Stimulated activated CD4-positive, alpha-beta T cell treated with anti-CD3 and anti-CD28 coated beads, Interleukin-12 subunit alpha, Interleukin-12 subunit beta, amount 100 ng/mL, for 4 hours (primary cell): ENCODE measurements around the gene ADGRD1.

ENCODE experiments used
- DNase-seq: peaks from one replicate; pipeline ENCODE4 v3.0.0-alpha.2; 2020

ADGRD1 gene

GRCh38 chr12:131045705-131046460 is 92.2 kb downstream of the ADGRD1 start:
- DNase-seq = no peak

DNA sequence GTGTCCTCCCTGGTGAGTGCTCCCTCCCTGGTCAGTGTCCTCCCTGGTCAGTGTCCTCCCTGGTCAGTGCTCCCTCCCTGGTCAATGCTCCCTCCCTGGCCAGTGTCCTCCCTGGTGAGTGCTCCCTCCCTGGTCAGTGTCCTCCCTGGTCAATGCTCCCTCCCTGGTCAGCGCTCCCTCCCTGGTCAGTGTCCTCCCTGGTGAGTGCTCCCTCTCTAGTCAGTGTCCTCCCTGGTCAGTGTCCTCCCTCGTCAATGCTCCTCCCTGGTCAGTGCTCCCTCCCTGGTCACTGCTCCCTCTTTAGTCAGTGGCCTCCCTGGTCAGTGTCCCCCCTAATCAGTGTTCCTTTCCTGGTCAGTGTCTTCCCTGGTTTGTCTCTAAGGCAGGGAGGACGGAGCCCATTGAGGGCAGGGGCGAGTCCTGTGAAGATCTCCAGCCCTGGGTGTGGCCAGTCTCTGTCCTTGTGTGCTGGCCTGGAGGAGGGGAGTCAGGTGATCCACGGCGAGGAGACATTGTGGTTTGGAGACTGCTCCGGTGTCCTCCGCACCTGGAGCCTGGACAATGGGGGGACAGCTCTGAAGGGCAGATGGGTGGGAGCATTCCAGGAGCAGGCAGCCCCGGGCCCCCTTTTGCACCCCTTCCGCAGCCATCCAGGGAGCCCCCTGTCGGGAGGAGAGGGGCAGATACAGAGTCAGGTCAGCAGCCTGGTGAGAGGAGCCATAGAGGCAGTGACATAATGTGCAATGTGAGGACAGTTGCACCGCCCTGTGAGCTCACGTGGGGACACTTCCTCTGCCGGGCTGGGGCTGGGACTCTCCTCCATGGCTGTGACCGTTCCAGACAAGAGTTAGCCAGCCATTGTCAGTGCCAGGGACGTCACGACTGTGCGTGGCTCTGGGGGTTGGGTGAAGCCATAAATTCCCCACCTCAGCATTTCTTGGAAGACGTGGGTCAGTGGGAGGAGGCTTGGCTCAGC is 93.4 kb downstream of the ADGRD1 start:
- DNase-seq = no peak

DNA sequence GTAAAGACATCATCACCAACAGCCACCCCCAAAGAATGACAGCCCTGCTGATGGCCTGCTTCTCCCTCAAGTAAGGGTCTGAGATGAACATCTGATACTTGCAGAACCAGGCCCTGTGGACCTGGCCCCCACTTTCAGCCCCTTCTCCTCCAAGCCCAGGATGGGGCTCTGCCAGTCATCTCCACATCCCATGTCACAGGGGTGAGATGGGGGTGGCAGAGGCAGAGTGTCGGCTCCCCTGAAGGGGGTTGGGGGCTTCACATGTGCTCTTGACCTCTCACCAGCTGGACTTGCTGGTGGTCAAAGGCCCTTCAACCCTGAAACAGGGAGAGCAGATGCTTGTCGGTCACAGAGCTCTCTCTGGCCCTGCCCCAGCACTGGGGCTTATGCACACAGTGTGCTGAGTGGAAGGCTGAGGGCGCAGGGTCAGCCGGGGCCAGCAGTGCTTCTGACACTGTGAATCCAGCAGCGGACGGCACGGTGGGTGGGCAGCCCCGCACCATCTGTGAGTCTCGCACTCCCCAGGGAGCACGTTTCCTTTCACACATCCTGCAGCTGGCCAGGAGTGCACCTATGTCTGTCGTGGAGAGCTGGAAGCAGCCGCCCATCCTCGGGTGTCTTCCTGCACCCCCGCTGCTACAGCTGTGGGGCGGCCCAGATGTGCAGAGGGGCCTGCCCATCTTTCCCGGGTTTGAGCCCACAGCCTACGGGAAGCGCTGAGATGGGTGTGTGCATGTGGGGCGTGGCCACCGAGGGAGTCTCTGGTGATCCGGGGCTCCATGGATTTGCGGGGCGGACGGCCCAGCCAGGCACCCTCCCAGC is 94.3 kb downstream of the ADGRD1 start:
- no peak for DNase-seq

DNA sequence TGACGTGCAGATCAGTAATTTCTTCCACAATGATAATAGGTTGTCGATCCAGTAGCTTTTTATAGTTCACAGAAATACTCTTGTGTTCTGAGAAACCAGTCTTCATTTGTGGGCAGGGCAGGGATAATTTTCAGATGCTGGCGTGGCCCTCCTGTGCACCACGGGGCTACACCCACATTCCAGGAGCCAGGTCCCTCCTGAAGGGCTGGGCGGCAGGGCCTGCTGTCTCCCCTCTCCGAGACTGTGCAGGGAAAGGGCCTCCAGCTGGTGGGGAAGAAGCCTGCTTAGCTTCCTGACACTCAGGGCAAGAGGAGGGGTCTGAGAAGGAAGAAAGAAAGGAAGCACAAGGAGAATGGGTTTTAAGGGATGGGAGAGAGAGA is 94.9 kb downstream of the ADGRD1 start:
- DNase-seq = no peak

GRCh38 chr12:131049002-131049401 is 95.3 kb downstream of the ADGRD1 start:
- DNase-seq = no peak

GRCh38 chr12:131049549-131050339 is 96.0 kb downstream of the ADGRD1 start:
- no peak for DNase-seq

GRCh38 chr12:131050463-131051154 is 96.9 kb downstream of the ADGRD1 start:
- DNase-seq = no peak

GRCh38 chr12:131051155-131051473 is 97.4 kb downstream of the ADGRD1 start:
- no peak for DNase-seq

DNA sequence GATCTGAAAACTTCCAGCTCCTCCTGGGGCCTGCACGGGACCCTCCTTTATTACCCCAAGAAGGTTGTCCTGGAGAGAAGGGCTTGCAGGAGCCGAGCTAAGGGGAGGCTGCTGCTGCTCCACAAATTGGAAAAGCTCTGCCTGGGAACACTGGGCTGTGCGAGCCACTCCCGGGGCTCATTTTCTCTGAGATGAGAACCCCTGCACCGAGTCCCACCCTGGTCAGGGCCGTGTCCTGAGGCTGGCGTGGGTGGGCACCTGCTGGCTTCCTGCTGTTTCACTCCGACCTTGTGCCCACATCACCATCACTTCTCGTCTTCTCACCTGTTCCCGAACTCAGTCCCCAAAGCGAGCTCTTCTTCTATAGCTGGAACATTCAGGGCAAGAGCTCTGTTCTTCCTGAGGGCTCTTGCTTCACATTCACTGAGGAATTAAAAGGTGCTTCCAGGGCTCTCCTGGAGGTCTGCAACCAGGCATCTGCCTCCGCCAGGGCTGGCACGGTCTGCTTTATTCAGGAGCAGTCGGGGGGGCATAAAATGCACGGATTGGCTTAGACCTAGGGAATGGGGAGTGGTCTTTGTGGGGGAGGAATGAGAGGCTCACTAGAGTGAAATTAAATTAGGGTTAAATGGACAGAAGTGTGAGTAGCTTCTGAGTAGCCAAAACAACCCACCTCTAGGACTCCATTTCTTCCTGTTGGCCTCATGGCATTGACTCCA is 98.5 kb downstream of the ADGRD1 start:
- DNase-seq = no peak

GRCh38 chr12:131052929-131053328 is 99.2 kb downstream of the ADGRD1 start:
- no peak for DNase-seq

GRCh38 chr12:131053567-131053966 is 99.9 kb downstream of the ADGRD1 start:
- DNase-seq = no peak

- DNase-seq = no peak
These were observed 100.8 kb downstream of the ADGRD1 start for GRCh38 chr12:131054345-131055092.

GRCh38 chr12:131055093-131055465 is 101.4 kb downstream of the ADGRD1 start:
- DNase-seq = no peak

DNA sequence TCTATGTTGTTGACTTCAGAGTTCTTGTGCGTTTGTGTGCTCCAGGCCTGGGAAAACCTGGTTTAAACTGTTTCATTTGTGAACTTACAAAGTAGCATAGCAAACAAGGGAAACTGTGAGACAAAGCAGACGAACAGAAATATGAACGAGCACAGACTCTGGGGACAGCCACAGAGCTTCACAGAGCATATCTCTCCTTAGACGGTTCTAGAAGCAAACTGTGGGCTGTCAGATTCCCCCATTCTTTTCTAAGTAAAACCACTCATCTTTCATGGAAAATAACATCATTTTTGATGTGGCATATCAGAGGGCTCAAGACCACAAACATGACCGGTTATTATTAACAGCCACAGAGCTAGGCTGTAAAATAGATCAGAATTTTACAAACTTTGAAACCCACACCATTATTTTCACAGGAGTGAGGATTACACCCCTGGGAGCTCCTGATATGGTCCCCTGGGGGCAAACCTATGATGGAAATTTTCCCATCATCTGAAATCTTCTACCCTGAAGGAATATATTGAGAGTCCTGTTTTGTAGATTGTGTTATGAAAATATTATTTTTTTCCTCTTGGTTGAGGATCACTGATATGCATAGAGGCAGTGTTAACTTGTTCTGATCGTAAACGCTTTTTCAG is 102.0 kb downstream of the ADGRD1 start:
- DNase-seq = no peak

DNA sequence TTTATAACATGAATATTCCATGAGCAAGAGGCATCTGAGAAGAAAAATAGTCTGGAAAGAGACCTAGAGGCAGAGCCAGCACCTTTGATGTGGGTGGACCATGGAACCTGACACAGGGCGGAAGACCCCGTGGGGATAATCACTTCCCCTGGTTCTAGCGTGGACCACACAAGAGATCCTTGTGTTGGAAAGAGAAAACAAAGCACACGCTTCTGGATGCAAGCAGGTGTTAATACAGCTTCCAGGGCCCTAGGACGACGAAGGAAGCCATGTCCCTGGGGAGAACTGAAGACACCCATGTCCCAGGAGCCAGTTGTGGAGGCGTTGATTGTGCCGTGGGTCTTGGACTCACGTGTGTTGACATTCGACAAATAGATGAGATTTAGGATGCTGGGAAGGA is 102.9 kb downstream of the ADGRD1 start:
- no peak for DNase-seq

GRCh38 chr12:131057211-131057721 is 103.6 kb downstream of the ADGRD1 start:
- DNase-seq = no peak

DNA sequence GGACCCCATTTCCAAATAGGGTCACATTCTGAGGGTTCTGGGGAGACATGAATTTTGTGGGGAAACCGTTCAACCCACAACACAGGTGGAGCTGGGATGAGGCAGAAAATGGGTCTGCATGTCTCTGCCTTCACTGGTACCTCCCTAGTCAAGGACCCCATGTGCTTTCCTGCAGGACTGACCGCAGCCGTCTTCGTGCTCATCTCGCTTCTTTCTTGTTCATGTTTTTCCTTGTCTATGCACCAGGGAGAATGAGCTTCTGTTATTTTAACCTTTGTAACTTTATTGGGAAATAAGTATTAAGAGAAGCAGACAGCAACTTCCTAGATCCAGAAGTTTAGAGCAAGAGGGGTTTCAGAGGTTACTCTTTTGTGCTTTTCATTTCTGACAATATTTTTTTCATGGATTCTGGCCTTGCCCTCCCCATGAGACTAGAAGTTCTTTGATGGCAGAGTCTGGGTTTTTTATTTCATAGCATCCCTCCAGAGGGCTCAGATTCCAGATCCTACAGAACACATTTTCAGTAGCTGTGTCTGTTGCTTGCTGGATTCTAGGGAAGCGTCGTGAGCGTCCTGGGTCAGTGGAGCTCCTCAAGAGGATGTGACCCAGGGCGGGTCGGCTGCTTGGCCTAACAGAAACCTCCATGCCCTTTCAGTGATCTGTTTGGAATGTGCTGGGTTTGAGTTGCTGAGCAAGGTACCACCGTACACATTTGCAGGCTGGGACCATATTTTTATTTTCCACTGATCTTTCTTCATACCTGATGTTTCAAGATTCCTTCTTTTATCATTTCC is 104.2 kb downstream of the ADGRD1 start:
- DNase-seq = no peak

DNA sequence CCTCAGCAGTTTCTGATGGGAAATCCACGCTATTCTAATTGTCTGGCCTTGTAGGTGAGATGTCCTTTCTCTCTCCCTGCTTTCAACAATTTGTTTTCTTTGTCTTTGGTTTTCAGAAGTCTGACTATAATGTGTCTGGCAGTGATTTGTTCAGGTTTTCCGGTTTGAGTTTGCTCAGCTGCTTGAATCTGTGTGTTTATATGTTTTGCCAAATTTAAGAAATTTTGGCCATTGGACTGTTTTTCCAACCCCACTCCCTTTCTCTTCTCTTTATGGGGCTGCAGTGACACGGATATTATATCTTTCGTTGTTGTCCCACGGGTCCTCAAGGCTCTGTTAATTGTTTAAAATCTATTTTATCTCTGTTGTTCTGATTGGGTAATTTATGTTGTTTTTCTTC is 105.0 kb downstream of the ADGRD1 start:
- DNase-seq = no peak
